Measurements from ENCODE around the gene CHMP2A. TPM values are rescaled to one million over a fixed set of nuclear protein-coding genes. Genes with fewer than 3 reads are reported as not detected.
"Not testable (repeated sequence)": the region's sequence is repeated elsewhere in the genome, so short reads cannot be mapped to it uniquely, and the experiment has no call there.

CHMP2A gene
- total RNA-seq, 1 donor from 2014 or later, result 90.8 TPM

- DNase-seq (ENCODE audit: low read depth in 2 of 2), result peak; percentile 65 to 90
Measured at GRCh38 chr19:58513694-58514563, 41.0 kb downstream of the CHMP2A start.

GRCh38 chr19:58513213-58513693 lies 41.7 kb downstream of the CHMP2A start:
- no peak for DNase-seq (ENCODE audit: low read depth in 2 of 2)

GRCh38 chr19:58511353-58512208 lies 43.3 kb downstream of the CHMP2A start, which contains the start of gene SLC27A5:
TSS of gene SLC27A5 (minus strand) at chr19:58511992. CDS start at chr19:58511955, 37 bp downstream.
- DNase-seq (ENCODE audit: low read depth in 2 of 2), result no peak

GRCh38 chr19:58510084-58510862 lies 44.6 kb downstream of the CHMP2A start:
- DNase-seq (ENCODE audit: low read depth in 2 of 2), result no peak

- no peak for DNase-seq (ENCODE audit: low read depth in 2 of 2)
Measured at GRCh38 chr19:58509731-58510083, 45.2 kb downstream of the CHMP2A start.

GRCh38 chr19:58507602-58508223 lies 47.2 kb downstream of the CHMP2A start:
- not testable (repeated sequence) for DNase-seq (ENCODE audit: low read depth in 2 of 2)

Other genes with a start within 250 kb of the CHMP2A start
- gene ERVK3-1, start 249.7 kb downstream of the CHMP2A start, total RNA-seq, result 11.4 and 18.7 TPM in 2 replicates
- 1.7 and 2.4 TPM in 2 replicates for gene ZSCAN22, start 228.1 kb downstream of the CHMP2A start, total RNA-seq
- gene A1BG, start 201.6 kb downstream of the CHMP2A start, total RNA-seq, result 4.3 and 5.4 TPM in 2 replicates
- gene ZNF497, start 192.4 kb downstream of the CHMP2A start, total RNA-seq, result 0.51 and 0.89 TPM in 2 replicates
- gene ZNF837, start 174.1 kb downstream of the CHMP2A start, total RNA-seq, result 1.7 and 3.7 TPM in 2 replicates
- gene RPS5, start 167.8 kb downstream of the CHMP2A start, total RNA-seq, result 2,588 and 2,654 TPM in 2 replicates
- not detected in 2 replicates for gene RNF225, start 159.4 kb downstream of the CHMP2A start, total RNA-seq
- 7.7 and 9.5 TPM in 2 replicates for gene ZNF584, start 146.5 kb downstream of the CHMP2A start, total RNA-seq
- 4.1 and 6.2 TPM in 2 replicates for gene ZNF132, start 115.0 kb downstream of the CHMP2A start, total RNA-seq
- 6.0 and 7.6 TPM in 2 replicates for gene ZNF324B, start 103.5 kb downstream of the CHMP2A start, total RNA-seq
- 8.9 and 12.4 TPM in 2 replicates for gene ZNF324, start 88.0 kb downstream of the CHMP2A start, total RNA-seq
- 3.2 and 5.7 TPM in 2 replicates for gene ZNF446, start 78.8 kb downstream of the CHMP2A start, total RNA-seq
- gene SLC27A5, start 43.1 kb downstream of the CHMP2A start, total RNA-seq, result 10.1 and 10.9 TPM in 2 replicates
- 3.5 and 5.7 TPM in 2 replicates for gene ZBTB45, start 35.3 kb downstream of the CHMP2A start, total RNA-seq
- gene TRIM28, start 11.0 kb downstream of the CHMP2A start, total RNA-seq, result 339 and 348 TPM in 2 replicates
- gene UBE2M, start 3.5 kb upstream of the CHMP2A start, total RNA-seq, result 60.4 and 80.1 TPM in 2 replicates
- gene MZF1, start 18.2 kb upstream of the CHMP2A start, total RNA-seq, result 5.1 and 11.1 TPM in 2 replicates

Data from dermis microvascular lymphatic vessel endothelial cell (primary cell).